Progenitor cell of endocrine pancreas (in vitro differentiated cells): ENCODE measurements around the gene HIVEP3. TPM values are rescaled to one million over a fixed set of nuclear protein-coding genes. Genes with fewer than 3 reads are reported as not detected.

ENCODE experiments used
- DNase-seq: peaks from one replicate; pipeline ENCODE4 v3.0.0; 2021; ENCODE audit warnings: low spot score; ENCODE audit not compliant: unreplicated experiment
- H3K27ac Mint-ChIP-seq: 2 replicates; pipeline ENCODE4 v1.8.0; 2021; ENCODE audit warnings: mild to moderate bottlenecking, moderate library complexity, mixed read lengths
- H3K27me3 Mint-ChIP-seq: 2 replicates; pipeline ENCODE4 v1.8.0; 2021; ENCODE audit warnings: mixed read lengths
- H3K36me3 Mint-ChIP-seq: 2 replicates; pipeline ENCODE4 v1.8.0; 2022; ENCODE audit warnings: mixed read lengths; ENCODE audit not compliant: insufficient read depth
- H3K4me1 Mint-ChIP-seq: 2 replicates; pipeline ENCODE4 v1.8.0; 2021; ENCODE audit warnings: low read depth, mixed read lengths
- H3K4me3 Mint-ChIP-seq: 2 replicates; pipeline ENCODE4 v1.8.0; 2021; ENCODE audit warnings: low read depth, mild to moderate bottlenecking, moderate library complexity, mixed read lengths
- H3K9me3 Mint-ChIP-seq: 2 replicates; pipeline ENCODE4 v1.8.0; 2021; ENCODE audit warnings: low read depth, mixed read lengths
- CTCF ChIP-seq: fragments of 200-600 bp; sonication (generic); IDR thresholded peaks from one replicate; pipeline ENCODE4 v1.5.0; 2021; ENCODE audit warnings: antibody characterized with exemption, mild to moderate bottlenecking; ENCODE audit not compliant: unreplicated experiment
- total RNA-seq: library from RNA; stranded (reverse); gene quantifications from 2 replicates; pipeline ENCODE4 v1.2.1, GENCODE V29; 2021

The HIVEP3 gene
- total RNA-seq, 1 donor from 2014 or later = 1.1 TPM

GRCh38 chr1:41638086-41639024, 280.4 kb downstream of the HIVEP3 start:
- Mint-ChIP-seq H3K36me3 (no peaks in the 10 kb centered on the region), H3K27me3 (peaks cover 18% of the 10 kb centered on the region)

DNA sequence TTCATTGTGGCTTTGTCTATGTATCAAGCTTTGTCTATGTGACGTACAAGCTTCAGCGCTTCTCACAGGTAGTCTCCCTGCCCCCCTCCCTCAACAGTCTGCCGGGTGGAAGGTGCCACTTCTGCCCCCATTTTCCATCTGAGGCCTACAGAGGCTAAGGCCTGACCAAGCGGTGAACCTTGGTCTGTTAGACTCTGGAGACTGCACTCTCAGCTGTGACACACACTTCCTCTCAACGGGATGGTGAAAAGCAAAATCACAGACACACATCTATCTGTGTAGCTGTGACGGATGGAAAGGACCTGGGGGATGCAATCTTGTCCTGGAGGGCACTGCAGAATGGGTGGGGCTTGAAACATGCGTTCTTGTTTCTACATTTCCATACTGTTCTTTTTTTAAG, 281.4 kb downstream of the HIVEP3 start:
- DNase-seq = no peak
- Mint-ChIP-seq H3K9me3 (no peaks in the 10 kb centered on the region), H3K27ac (no peak overlapping the region), H3K4me3 (no peak overlapping the region), H3K4me1 (no peaks in the 10 kb centered on the region), H3K27me3 (peaks cover 18% of the 10 kb centered on the region), H3K36me3 (no peaks in the 10 kb centered on the region)
- TF ChIP-seq CTCF = no peak

More at GRCh38 chr1:41638086-41639024, 280.4 kb downstream of the HIVEP3 start:
- Mint-ChIP-seq H3K27ac (no peak overlapping the region), H3K4me3 (no peak overlapping the region), H3K4me1 (no peaks in the 10 kb centered on the region), H3K9me3 (no peaks in the 10 kb centered on the region)
- no peak for TF ChIP-seq CTCF
- DNase-seq = no peak

DNA sequence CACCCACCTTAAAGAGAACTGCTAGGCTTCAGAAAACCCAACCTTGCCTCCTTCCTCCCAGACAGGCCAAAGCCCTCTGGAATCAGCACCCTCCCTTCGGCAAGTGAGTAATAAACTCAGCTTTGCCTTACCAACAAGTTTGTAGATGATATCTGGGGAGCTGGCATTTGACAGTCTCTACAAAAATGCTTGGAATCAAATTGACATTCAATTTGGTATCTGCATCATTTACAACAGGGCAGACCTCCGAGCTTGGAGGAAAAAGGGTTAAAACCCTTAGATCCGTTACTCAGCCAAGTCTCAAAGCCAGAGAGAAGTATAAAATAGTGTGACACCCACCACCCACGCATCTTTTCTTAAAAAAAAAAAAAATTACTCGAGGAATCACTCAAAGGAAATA, 285.0 kb downstream of the HIVEP3 start:
- peaks cover 15% of the 10 kb centered on the region for H3K27me3 Mint-ChIP-seq
- H3K4me1 Mint-ChIP-seq = no peaks in the 10 kb centered on the region
- no peaks in the 10 kb centered on the region for H3K9me3 Mint-ChIP-seq
- DNase-seq = no peak
- no peak for TF ChIP-seq CTCF
- no peak overlapping the region for H3K4me3 Mint-ChIP-seq
- no peak overlapping the region for H3K27ac Mint-ChIP-seq
- no peaks in the 10 kb centered on the region for H3K36me3 Mint-ChIP-seq

GRCh38 chr1:41632781-41633575, 285.7 kb downstream of the HIVEP3 start:
- H3K4me3 Mint-ChIP-seq = no peak overlapping the region

More at GRCh38 chr1:41632781-41633575, 285.7 kb downstream of the HIVEP3 start:
- Mint-ChIP-seq H3K27ac (no peak overlapping the region), H3K4me1 (no peaks in the 10 kb centered on the region), H3K36me3 (no peaks in the 10 kb centered on the region), H3K9me3 (no peaks in the 10 kb centered on the region), H3K27me3 (peaks cover 12% of the 10 kb centered on the region)
- DNase-seq = no peak
- no peak for TF ChIP-seq CTCF
